H1 (cell line): ENCODE results near the gene COPA. TPM values are rescaled to one million over a fixed set of nuclear protein-coding genes. Genes with fewer than 3 reads are reported as not detected.

ENCODE experiments used
- CTCF ChIA-PET: fragments of 300-600 bp; sonication (Branson Sonifier 250); formaldehyde crosslinking; loops from one replicate; lab custom pipeline; 2021; ENCODE audit not compliant: partially characterized antibody; lab: Charles Lee
- POLR2A ChIA-PET: fragments of 300-600 bp; sonication (Branson Sonifier 250); formaldehyde crosslinking; loops from one replicate; lab custom pipeline; 2021; ENCODE audit warnings: inconsistent platforms; ENCODE audit not compliant: partially characterized antibody; lab: Charles Lee
- DNase-seq, 2 experiments: peaks; one replicate each; pipeline versions ENCODE4 v3.0.0 to v3.0.0-alpha.2; 2010 to 2022; ENCODE audit warnings: low spot score in 2 of 2, low read depth in 1 of 2, mixed read lengths in 1 of 2
- FAIRE-seq: peaks from 2 replicates; lab custom pipeline; 2011; peaks lifted over from hg19 to GRCh38; lab: Jason Lieb, UNC
- H2AFZ ChIP-seq: 2 replicates; pipeline ENCODE4 v1.8.1; 2012; ENCODE audit warnings: low read length, inconsistent platforms
- H2AK5ac ChIP-seq: 2 replicates; pipeline ENCODE4 v1.6.1; 2013; ENCODE audit warnings: low read depth, low read length
- H2BK120ac ChIP-seq: replicated peaks from 2 replicates; pipeline ENCODE3; 2013; ENCODE audit warnings: low read depth, low read length, inconsistent platforms
- H2BK12ac ChIP-seq: 2 replicates; pipeline ENCODE4 v1.6.1; 2013; ENCODE audit warnings: low read depth, low read length
- H2BK15ac ChIP-seq: 2 replicates; pipeline ENCODE4 v1.6.1; 2013; ENCODE audit warnings: low read length
- H2BK20ac ChIP-seq: 2 replicates; pipeline ENCODE4 v1.6.1; 2013; ENCODE audit warnings: low read length
- H2BK5ac ChIP-seq: 2 replicates; pipeline ENCODE4 v1.6.1; 2013; ENCODE audit warnings: low read depth, low read length
- H3K14ac ChIP-seq: 2 replicates; pipeline ENCODE4 v1.6.1; 2013; ENCODE audit warnings: inconsistent platforms; ENCODE audit not compliant: insufficient read length
- H3K18ac ChIP-seq: 2 replicates; pipeline ENCODE4 v1.6.1; 2013; ENCODE audit warnings: low read length; ENCODE audit errors: extremely low read depth
- H3K23ac ChIP-seq: 2 replicates; pipeline ENCODE4 v1.6.1; 2013; ENCODE audit warnings: inconsistent platforms; ENCODE audit not compliant: insufficient read length
- H3K23me2 ChIP-seq: 2 replicates; pipeline ENCODE4 v1.6.1; 2013; ENCODE audit warnings: low read depth, low read length
- H3K27ac ChIP-seq: 2 replicates; pipeline ENCODE4 v1.6.1; 2011; ENCODE audit warnings: low read depth, low read length, inconsistent platforms
- H3K27me3 ChIP-seq, 4 experiments: replicated peaks in 1 of 4; 1 replicate in 1 of 4; 2 replicates in 3 of 4; pipeline versions ENCODE4 v1.6.1 to v1.8.1; 2011 to 2013; ENCODE audit warnings: low read length in 3 of 4, mild to moderate bottlenecking in 3 of 4, inconsistent platforms in 2 of 4, mixed read lengths in 2 of 4, moderate library complexity in 1 of 4; ENCODE audit not compliant: control insufficient read depth in 3 of 4, insufficient read depth in 3 of 4; ENCODE audit errors: extremely low read depth in 1 of 4
- H3K36me3 ChIP-seq, 4 experiments: 2 replicates each; pipeline versions ENCODE4 v1.6.1 to v1.8.1; 2011 to 2013; ENCODE audit warnings: mild to moderate bottlenecking in 4 of 4, low read length in 3 of 4, moderate library complexity in 2 of 4, control low read depth in 1 of 4, inconsistent platforms in 1 of 4; ENCODE audit not compliant: insufficient read depth in 4 of 4, control insufficient read depth in 2 of 4
- H3K4ac ChIP-seq: replicated peaks from 2 replicates; pipeline ENCODE3; 2013; ENCODE audit warnings: low read length, low read depth, mixed read lengths, inconsistent platforms; ENCODE audit not compliant: insufficient read length
- H3K4me1 ChIP-seq, 4 experiments: replicated peaks in 1 of 4; 1 replicate in 1 of 4; 2 replicates in 3 of 4; pipeline versions ENCODE4 v1.6.1 to v1.8.1; 2011 to 2013; ENCODE audit warnings: low read length in 3 of 4, inconsistent platforms in 2 of 4, mixed read lengths in 1 of 4; ENCODE audit not compliant: insufficient read depth in 4 of 4, control insufficient read depth in 3 of 4
- H3K4me2 ChIP-seq, 2 experiments: 2 replicates each; pipeline versions ENCODE4 v1.6.1 to v1.8.1; 2011 to 2013; ENCODE audit warnings: low read depth in 2 of 2, low read length in 2 of 2, control low read depth in 1 of 2, inconsistent platforms in 1 of 2, mild to moderate bottlenecking in 1 of 2; ENCODE audit not compliant: insufficient read depth in 1 of 2
- H3K4me3 ChIP-seq, 4 experiments: fragments of 200-600, 300-600 bp in 1 of 4; sonication (generic), shearing (Covaris generic), sonication (Bioruptor Twin) in 1 of 4; 2 replicates each; pipeline versions ENCODE4 v1.5.1 to v1.8.1; 2011 to 2016; ENCODE audit warnings: low read length in 4 of 4, low read depth in 3 of 4, control low read depth in 2 of 4, inconsistent platforms in 2 of 4, mild to moderate bottlenecking in 2 of 4, mixed read lengths in 1 of 4, moderate library complexity in 1 of 4; ENCODE audit not compliant: insufficient read depth in 2 of 4; ENCODE audit errors: extremely low read depth in 1 of 4
- H3K56ac ChIP-seq: replicated peaks from 2 replicates; pipeline ENCODE3; 2013; ENCODE audit warnings: low read depth, mild to moderate bottlenecking, mixed read lengths, low read length, inconsistent platforms; ENCODE audit not compliant: insufficient read length
- H3K79me1 ChIP-seq: 2 replicates; pipeline ENCODE4 v1.6.1; 2013; ENCODE audit warnings: low read depth, low read length, control low read depth
- H3K79me2 ChIP-seq, 2 experiments: 2 replicates each; pipeline versions ENCODE4 v1.6.1 to v1.8.1; 2012 to 2013; ENCODE audit warnings: low read length in 2 of 2, mild to moderate bottlenecking in 2 of 2, inconsistent platforms in 1 of 2; ENCODE audit not compliant: insufficient read depth in 2 of 2, control insufficient read depth in 1 of 2
- H3K9ac ChIP-seq, 4 experiments: replicated peaks in 1 of 4; 1 replicate in 1 of 4; 2 replicates in 3 of 4; pipeline versions ENCODE4 v1.6.1 to v1.8.1; 2011 to 2013; ENCODE audit warnings: low read depth in 3 of 4, low read length in 3 of 4, control low read depth in 2 of 4, mild to moderate bottlenecking in 2 of 4, moderate library complexity in 2 of 4, inconsistent platforms in 1 of 4; ENCODE audit errors: extremely low read depth in 1 of 4
- H3K9me3 ChIP-seq, 2 experiments: 2 replicates each; pipeline versions ENCODE4 v1.6.1 to v1.8.1; 2012 to 2013; ENCODE audit warnings: mild to moderate bottlenecking in 2 of 2, moderate library complexity in 2 of 2, control low read depth in 1 of 2, inconsistent platforms in 1 of 2, low read depth in 1 of 2, low read length in 1 of 2, mixed read lengths in 1 of 2; ENCODE audit not compliant: insufficient read depth in 2 of 2
- H4K20me1 ChIP-seq, 2 experiments: replicated peaks in 1 of 2; 2 replicates each; pipeline versions ENCODE3 to v1.8.1; 2011 to 2013; ENCODE audit warnings: inconsistent platforms in 2 of 2, low read length in 2 of 2, mild to moderate bottlenecking in 1 of 2; ENCODE audit not compliant: insufficient read depth in 2 of 2, control insufficient read depth in 1 of 2
- H4K5ac ChIP-seq: 2 replicates; pipeline ENCODE4 v1.6.1; 2013; ENCODE audit warnings: low read length, low read depth, mixed read lengths, inconsistent platforms; ENCODE audit not compliant: insufficient read length
- H4K8ac ChIP-seq: 2 replicates; pipeline ENCODE4 v1.8.0; 2013; ENCODE audit warnings: mild to moderate bottlenecking, moderate library complexity, low read length, inconsistent platforms; ENCODE audit not compliant: insufficient read depth; ENCODE audit errors: extremely low read depth
- H4K91ac ChIP-seq: replicated peaks from 2 replicates; pipeline ENCODE3; 2013; ENCODE audit warnings: low read length, mixed read lengths, inconsistent platforms; ENCODE audit not compliant: insufficient read length
- MAFK ChIP-seq: IDR thresholded peaks from 2 replicates; pipeline ENCODE4 v1.6.1; 2012; ENCODE audit warnings: low read depth, mild to moderate bottlenecking, improper control_type of control experiment, low read length
- RBBP5 ChIP-seq: IDR thresholded peaks from 2 replicates; pipeline ENCODE4 v1.7.1; 2012; ENCODE audit warnings: low read depth, mild to moderate bottlenecking, inconsistent platforms, low read length, moderate library complexity, borderline replicate concordance
- WGBS, 2 experiments: shearing (Covaris generic) in 1 of 2; methylation state at CpG; one replicate each; pipeline versions ENCODE4 v1.1.6 to v1.1.7; 2013 to 2015; ENCODE audit warnings: low lambda C conversion rate in 2 of 2, mixed read lengths in 2 of 2, inconsistent platforms in 1 of 2, low coverage in 1 of 2, missing lambda C conversion rate in 1 of 2; ENCODE audit not compliant: insufficient replicate concordance in 2 of 2, insufficient coverage in 1 of 2, insufficient read length in 1 of 2; ENCODE audit errors: extremely low coverage in 1 of 2, missing lambda C conversion rate in 1 of 2; 5-methylcytosine and 5-hydroxymethylcytosine counted together
- polyA plus RNA-seq, 7 experiments: library from polyadenylated mRNA; depleted of rRNA in 3 of 7; stranded (reverse) in 5 of 7; unstranded in 2 of 7; fragments of >200 nt in 5 of 7; fragments of 200-250 nt in 2 of 7; gene quantifications; 1 replicate in 5 of 7; 2 replicates in 1 of 7; 4 replicates in 1 of 7; pipeline versions ENCODE4 v1.2.1 to v1.2.3, GENCODE V29; 2011 to 2013; ENCODE audit warnings: missing spikeins in 2 of 7, mixed read lengths in 2 of 7
- total RNA-seq: library from RNA; stranded (reverse); fragmentation: NEBNext Ultra II Directional; extraction: Animal tissue kit (Norgen Biotek cat#: 25700); gene quantifications from 2 replicates; pipeline ENCODE4 v1.2.1, GENCODE V29; 2021
- TF ChIP-seq, protein P1 (sequence below), 3 experiments: IDR thresholded peaks; 1 replicate in 2 of 3; 2 replicates in 1 of 3; pipeline versions ENCODE4 v1.5.1 to v1.6.1; 2011; ENCODE audit warnings: low read length in 3 of 3, mild to moderate bottlenecking in 3 of 3, inconsistent platforms in 2 of 3, low read depth in 1 of 3, moderate library complexity in 1 of 3; ENCODE audit not compliant: insufficient read depth in 1 of 3; ENCODE audit errors: control extremely low read depth in 1 of 3

The COPA gene
- total and polyA plus RNA-seq, 2 of the 8 experiments (the other 6 are each of a cell fraction or from before 2014, with no cell fraction given) = 78.2 to 115 TPM

GRCh38 chr1:160359559-160360226 lies 16.6 kb upstream of the COPA start:
- no peak overlapping the region for H4K8ac ChIP-seq
- no peak overlapping the region for H3K56ac ChIP-seq
- no peak overlapping the region for H4K5ac ChIP-seq
- no peak overlapping the region for H2BK15ac ChIP-seq
- no peak overlapping the region for H2BK120ac ChIP-seq
- H2BK5ac ChIP-seq = no peak overlapping the region
- peaks cover 12 to 37% (median 32%) of the 10 kb centered on the region in 4 experiments for H3K36me3 ChIP-seq
- TF ChIP-seq, protein P1, sequence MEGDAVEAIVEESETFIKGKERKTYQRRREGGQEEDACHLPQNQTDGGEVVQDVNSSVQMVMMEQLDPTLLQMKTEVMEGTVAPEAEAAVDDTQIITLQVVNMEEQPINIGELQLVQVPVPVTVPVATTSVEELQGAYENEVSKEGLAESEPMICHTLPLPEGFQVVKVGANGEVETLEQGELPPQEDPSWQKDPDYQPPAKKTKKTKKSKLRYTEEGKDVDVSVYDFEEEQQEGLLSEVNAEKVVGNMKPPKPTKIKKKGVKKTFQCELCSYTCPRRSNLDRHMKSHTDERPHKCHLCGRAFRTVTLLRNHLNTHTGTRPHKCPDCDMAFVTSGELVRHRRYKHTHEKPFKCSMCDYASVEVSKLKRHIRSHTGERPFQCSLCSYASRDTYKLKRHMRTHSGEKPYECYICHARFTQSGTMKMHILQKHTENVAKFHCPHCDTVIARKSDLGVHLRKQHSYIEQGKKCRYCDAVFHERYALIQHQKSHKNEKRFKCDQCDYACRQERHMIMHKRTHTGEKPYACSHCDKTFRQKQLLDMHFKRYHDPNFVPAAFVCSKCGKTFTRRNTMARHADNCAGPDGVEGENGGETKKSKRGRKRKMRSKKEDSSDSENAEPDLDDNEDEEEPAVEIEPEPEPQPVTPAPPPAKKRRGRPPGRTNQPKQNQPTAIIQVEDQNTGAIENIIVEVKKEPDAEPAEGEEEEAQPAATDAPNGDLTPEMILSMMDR (IDR thresholded peaks at IDR 0.05; ENCODE audit: control extremely low read depth in 1 of 3, insufficient read depth in 1 of 3, low read depth in 1 of 3, low read length in 3 of 3) = peak in 1 of 3 experiments; percentile 1; a peak in 1 of 4 replicates
- TF ChIP-seq MAFK (no peak), RBBP5 (no peak)
- no peak overlapping the region for H2AFZ ChIP-seq
- no peak overlapping the region for H2BK12ac ChIP-seq
- peaks cover 0 to under 1% of the 10 kb centered on the region in 2 experiments for H4K20me1 ChIP-seq
- no peak overlapping the region for H3K4me3 ChIP-seq
- H3K14ac ChIP-seq = no peak overlapping the region
- H3K9ac ChIP-seq = no peak overlapping the region
- whole genome bisulfite sequencing, 2 experiments = 84% methylated on average over 9 of the region's 9 CpGs; no CpG with 5 or more reads in 1 of the 2 experiments
- FAIRE-seq = no peak
- peaks cover 3 to 5% (median 4%) of the 10 kb centered on the region in 4 experiments; a peak in 5 of 7 replicates for H3K4me1 ChIP-seq
- H3K79me1 ChIP-seq = no peaks in the 10 kb centered on the region
- H2BK20ac ChIP-seq = no peak overlapping the region
- no peak overlapping the region for H3K4ac ChIP-seq
- no peak overlapping the region for H3K27ac ChIP-seq
- 0 out of 2 replicates have a peak, but pooled peaks cover 1% of the 10 kb centered on the region for H3K23me2 ChIP-seq
- H3K9me3 ChIP-seq = no peaks in the 10 kb centered on the region
- H3K4me2 ChIP-seq = no peak overlapping the region
- no peak overlapping the region for H2AK5ac ChIP-seq
- DNase-seq = no peak
- H3K79me2 ChIP-seq = no peaks in the 10 kb centered on the region
- ChIA-PET CTCF (interaction anchor here (1.3 to 26.0 kb wide), 4 partner anchors 6 to 68 kb away, joined by 3 to 683 read pairs (median 92); no protein-coding TSS in a partner anchor), POLR2A (interaction anchor here (1.0 to 17.2 kb wide), 3 partner anchors 8 to 51 kb away, joined by 4 to 244 read pairs (median 95); no protein-coding TSS in a partner anchor)
- H3K18ac ChIP-seq = no peak overlapping the region
- H3K23ac ChIP-seq = no peak overlapping the region
- H4K91ac ChIP-seq = no peak overlapping the region
- no peaks in the 10 kb centered on the region for H3K27me3 ChIP-seq
